Measurements from ENCODE around the gene LDB2.

LDB2 gene

GRCh38 chr4:16868674-16869073 is 29.8 kb downstream of the LDB2 start:
- Histone ChIP-seq H3K9me2 (ENCODE audit: low read depth, low read length) (no peaks in the 10 kb centered on the region), H3K79me2 (ENCODE audit: insufficient read depth, low read length) (no peaks in the 10 kb centered on the region), H3F3A (ENCODE audit: insufficient read depth, low read length) (no peaks in the 10 kb centered on the region), H2AFZ (ENCODE audit: low read length) (no peak overlapping the region), H4K20me1 (ENCODE audit: insufficient read depth, low read length) (no peaks in the 10 kb centered on the region), H3K27me3 (ENCODE audit: insufficient read depth, low read length) (no peaks in the 10 kb centered on the region), H3K36me3 (ENCODE audit: insufficient read depth, low read length) (no peaks in the 10 kb centered on the region), H3K9me3 (ENCODE audit: low read length) (no peaks in the 10 kb centered on the region), H3K4me3 (ENCODE audit: low read depth, low read length, poor library complexity, severe bottlenecking) (no peak overlapping the region), H3K4me2 (ENCODE audit: low read length) (no peak overlapping the region), H3K27ac (ENCODE audit: low read depth, low read length, poor library complexity, severe bottlenecking) (no peak overlapping the region), H3K4me1 (ENCODE audit: insufficient read depth, low read length, severe bottlenecking) (no peaks in the 10 kb centered on the region), H3K9ac (ENCODE audit: low read length) (no peak overlapping the region)
- TF ChIP-seq CTCF (IDR thresholded peaks at IDR 0.05; ENCODE audit: low read length): no peak
- no peak for TF ChIP-seq EZH2 (IDR thresholded peaks at IDR 0.05; ENCODE audit: borderline replicate concordance, low read length)

GRCh38 chr4:16867827-16868226 is 30.6 kb downstream of the LDB2 start:
- TF ChIP-seq EZH2 (IDR thresholded peaks at IDR 0.05; ENCODE audit: borderline replicate concordance, low read length) (no peak), CTCF (IDR thresholded peaks at IDR 0.05; ENCODE audit: low read length) (no peak)
- Histone ChIP-seq H3K79me2 (ENCODE audit: insufficient read depth, low read length) (no peaks in the 10 kb centered on the region), H3K9me2 (ENCODE audit: low read depth, low read length) (no peaks in the 10 kb centered on the region), H3K4me1 (ENCODE audit: insufficient read depth, low read length, severe bottlenecking) (no peaks in the 10 kb centered on the region), H3F3A (ENCODE audit: insufficient read depth, low read length) (no peaks in the 10 kb centered on the region), H3K27me3 (ENCODE audit: insufficient read depth, low read length) (no peaks in the 10 kb centered on the region), H3K9ac (ENCODE audit: low read length) (no peak overlapping the region), H3K4me2 (ENCODE audit: low read length) (no peak overlapping the region), H3K4me3 (ENCODE audit: low read depth, low read length, poor library complexity, severe bottlenecking) (no peak overlapping the region), H3K36me3 (ENCODE audit: insufficient read depth, low read length) (no peaks in the 10 kb centered on the region), H3K9me3 (ENCODE audit: low read length) (no peaks in the 10 kb centered on the region), H2AFZ (ENCODE audit: low read length) (no peak overlapping the region), H4K20me1 (ENCODE audit: insufficient read depth, low read length) (no peaks in the 10 kb centered on the region), H3K27ac (ENCODE audit: low read depth, low read length, poor library complexity, severe bottlenecking) (no peak overlapping the region)

GRCh38 chr4:16866974-16867373 is 31.5 kb downstream of the LDB2 start:
- H3K27me3 ChIP-seq (ENCODE audit: insufficient read depth, low read length): no peaks in the 10 kb centered on the region
- H3K9me3 ChIP-seq (ENCODE audit: low read length): no peaks in the 10 kb centered on the region
- no peak overlapping the region for H3K9ac ChIP-seq (ENCODE audit: low read length)
- no peaks in the 10 kb centered on the region for H3F3A ChIP-seq (ENCODE audit: insufficient read depth, low read length)
- H2AFZ ChIP-seq (ENCODE audit: low read length): no peak overlapping the region
- H3K27ac ChIP-seq (ENCODE audit: low read depth, low read length, poor library complexity, severe bottlenecking): no peak overlapping the region
- H3K79me2 ChIP-seq (ENCODE audit: insufficient read depth, low read length): no peaks in the 10 kb centered on the region
- no peaks in the 10 kb centered on the region for H3K36me3 ChIP-seq (ENCODE audit: insufficient read depth, low read length)
- TF ChIP-seq CTCF (IDR thresholded peaks at IDR 0.05; ENCODE audit: low read length) (no peak), EZH2 (IDR thresholded peaks at IDR 0.05; ENCODE audit: borderline replicate concordance, low read length) (no peak)
- no peak overlapping the region for H3K4me2 ChIP-seq (ENCODE audit: low read length)
- H3K4me1 ChIP-seq (ENCODE audit: insufficient read depth, low read length, severe bottlenecking): no peaks in the 10 kb centered on the region
- H4K20me1 ChIP-seq (ENCODE audit: insufficient read depth, low read length): no peaks in the 10 kb centered on the region
- no peaks in the 10 kb centered on the region for H3K9me2 ChIP-seq (ENCODE audit: low read depth, low read length)
- H3K4me3 ChIP-seq (ENCODE audit: low read depth, low read length, poor library complexity, severe bottlenecking): no peak overlapping the region

Measured in OCI-LY1 (cell line).